Glutamatergic neuron (in vitro differentiated cells): ENCODE results near the gene ADORA1. TPM values are rescaled to one million over a fixed set of nuclear protein-coding genes. Genes with fewer than 3 reads are reported as not detected.

Experiments used
- DNase-seq: peaks from one replicate; pipeline ENCODE4 v3.0.0; 2022
- H3K27ac Mint-ChIP-seq: one replicate; pipeline ENCODE4 v1.8.0; 2020; ENCODE audit warnings: mild to moderate bottlenecking, mixed read lengths, inconsistent platforms; ENCODE audit not compliant: unreplicated experiment
- H3K27me3 Mint-ChIP-seq: one replicate; pipeline ENCODE4 v1.8.0; 2020; ENCODE audit warnings: mild to moderate bottlenecking, moderate library complexity, mixed read lengths, inconsistent platforms; ENCODE audit not compliant: unreplicated experiment
- H3K36me3 Mint-ChIP-seq: one replicate; pipeline ENCODE4 v1.8.0; 2020; ENCODE audit warnings: mild to moderate bottlenecking, mixed read lengths, inconsistent platforms; ENCODE audit not compliant: unreplicated experiment
- H3K4me1 Mint-ChIP-seq: one replicate; pipeline ENCODE4 v1.8.0; 2020; ENCODE audit warnings: mild to moderate bottlenecking, low read depth, mixed read lengths, inconsistent platforms; ENCODE audit not compliant: unreplicated experiment
- H3K4me3 Mint-ChIP-seq: one replicate; pipeline ENCODE4 v1.8.0; 2020; ENCODE audit warnings: mild to moderate bottlenecking, mixed read lengths, inconsistent platforms; ENCODE audit not compliant: unreplicated experiment
- H3K9me3 Mint-ChIP-seq: one replicate; pipeline ENCODE4 v1.8.0; 2020; ENCODE audit warnings: mild to moderate bottlenecking, moderate library complexity, mixed read lengths, inconsistent platforms; ENCODE audit not compliant: unreplicated experiment
- total RNA-seq: library from RNA; stranded (reverse); fragmentation: NEBNext Ultra II Directional; extraction: Animal tissue kit (Norgen Biotek cat#: 25700); gene quantifications from one replicate; pipeline ENCODE4 v1.2.1, GENCODE V29; 2021; ENCODE audit not compliant: unreplicated experiment
- TF ChIP-seq, protein P1 (sequence below): fragments of 200-600 bp; sonication (generic); IDR thresholded peaks from one replicate; pipeline ENCODE4 v1.5.0; 2021; ENCODE audit not compliant: partially characterized antibody, unreplicated experiment

The ADORA1 gene
- total RNA-seq, 1 donor from 2014 or later, result 1.2 TPM

DNA sequence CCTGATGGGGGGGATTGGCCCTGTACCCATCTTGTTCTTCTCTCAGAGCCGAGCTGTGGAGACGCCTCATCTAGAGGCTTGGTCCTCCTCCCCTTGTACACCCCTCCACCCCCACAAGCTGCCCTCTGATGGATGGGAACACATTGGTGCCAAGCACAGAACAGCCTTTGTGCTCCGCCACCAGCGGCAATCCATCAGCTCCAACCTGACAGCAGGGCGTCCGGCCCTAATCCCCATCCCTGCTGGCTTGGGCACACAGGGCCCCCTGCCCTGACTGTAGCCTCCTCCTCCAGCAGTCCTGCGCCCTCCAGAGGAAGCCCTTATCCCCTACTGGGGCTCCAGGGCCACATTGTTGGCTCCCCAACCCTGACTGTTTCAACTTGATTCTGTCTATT lies 37.9 kb upstream of the ADORA1 start:
- H3K4me3 Mint-ChIP-seq, result no peak overlapping the region
- DNase-seq, result no peak
- H3K27me3 Mint-ChIP-seq, result peaks cover 9% of the 10 kb centered on the region
- H3K9me3 Mint-ChIP-seq, result peaks cover 16% of the 10 kb centered on the region
- no peak overlapping the region for H3K27ac Mint-ChIP-seq
- TF ChIP-seq, protein P1, sequence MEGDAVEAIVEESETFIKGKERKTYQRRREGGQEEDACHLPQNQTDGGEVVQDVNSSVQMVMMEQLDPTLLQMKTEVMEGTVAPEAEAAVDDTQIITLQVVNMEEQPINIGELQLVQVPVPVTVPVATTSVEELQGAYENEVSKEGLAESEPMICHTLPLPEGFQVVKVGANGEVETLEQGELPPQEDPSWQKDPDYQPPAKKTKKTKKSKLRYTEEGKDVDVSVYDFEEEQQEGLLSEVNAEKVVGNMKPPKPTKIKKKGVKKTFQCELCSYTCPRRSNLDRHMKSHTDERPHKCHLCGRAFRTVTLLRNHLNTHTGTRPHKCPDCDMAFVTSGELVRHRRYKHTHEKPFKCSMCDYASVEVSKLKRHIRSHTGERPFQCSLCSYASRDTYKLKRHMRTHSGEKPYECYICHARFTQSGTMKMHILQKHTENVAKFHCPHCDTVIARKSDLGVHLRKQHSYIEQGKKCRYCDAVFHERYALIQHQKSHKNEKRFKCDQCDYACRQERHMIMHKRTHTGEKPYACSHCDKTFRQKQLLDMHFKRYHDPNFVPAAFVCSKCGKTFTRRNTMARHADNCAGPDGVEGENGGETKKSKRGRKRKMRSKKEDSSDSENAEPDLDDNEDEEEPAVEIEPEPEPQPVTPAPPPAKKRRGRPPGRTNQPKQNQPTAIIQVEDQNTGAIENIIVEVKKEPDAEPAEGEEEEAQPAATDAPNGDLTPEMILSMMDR, result no peak
- H3K4me1 Mint-ChIP-seq, result peaks cover 7% of the 10 kb centered on the region
- peaks cover 14% of the 10 kb centered on the region for H3K36me3 Mint-ChIP-seq

DNA sequence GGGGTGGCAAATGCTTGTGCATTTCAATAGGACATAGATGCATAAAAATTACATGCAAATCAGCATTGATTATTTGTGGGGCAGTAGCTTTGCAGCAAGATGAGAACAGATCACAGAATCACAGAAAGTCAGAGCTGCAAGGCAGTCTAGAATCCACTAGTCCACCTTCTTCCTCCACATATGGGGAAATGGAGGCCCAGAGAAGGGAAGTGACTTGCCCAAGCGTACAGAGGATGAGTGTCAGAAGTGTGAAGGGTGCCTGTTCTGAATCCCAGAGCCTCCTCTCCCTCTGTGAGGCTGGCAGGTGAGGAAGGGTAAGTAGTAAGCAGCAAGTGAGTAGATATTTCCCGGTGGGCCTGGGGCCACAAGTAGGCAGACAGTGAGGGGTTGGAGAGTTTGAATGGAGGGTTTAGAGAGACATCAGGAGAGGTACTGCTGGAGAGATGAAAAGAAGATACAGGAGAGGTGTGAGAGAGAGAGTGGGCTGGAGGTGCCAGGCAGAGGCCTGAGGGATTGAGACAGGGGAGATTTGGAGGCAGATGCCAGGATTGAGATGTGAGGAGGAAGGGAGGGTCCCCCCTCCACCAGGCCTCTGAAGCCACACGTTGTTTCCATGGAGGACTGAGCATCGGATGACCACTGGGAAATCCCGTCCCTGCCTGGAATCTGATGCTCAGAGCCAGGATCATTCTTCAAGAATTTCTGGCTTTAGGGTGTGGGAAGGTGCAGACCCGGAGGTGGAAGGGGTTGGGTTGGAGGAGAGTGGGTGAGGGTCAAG lies 36.9 kb upstream of the ADORA1 start:
- H3K4me3 Mint-ChIP-seq, result peak overlapping the region; percentile 13
- DNase-seq, result no peak
- H3K27me3 Mint-ChIP-seq, result peaks cover 12% of the 10 kb centered on the region
- H3K9me3 Mint-ChIP-seq, result peaks cover 21% of the 10 kb centered on the region
- peaks cover 7% of the 10 kb centered on the region for H3K4me1 Mint-ChIP-seq
- TF ChIP-seq, protein P1, result no peak
- peaks cover 24% of the 10 kb centered on the region for H3K36me3 Mint-ChIP-seq
- H3K27ac Mint-ChIP-seq, result no peak overlapping the region

DNA sequence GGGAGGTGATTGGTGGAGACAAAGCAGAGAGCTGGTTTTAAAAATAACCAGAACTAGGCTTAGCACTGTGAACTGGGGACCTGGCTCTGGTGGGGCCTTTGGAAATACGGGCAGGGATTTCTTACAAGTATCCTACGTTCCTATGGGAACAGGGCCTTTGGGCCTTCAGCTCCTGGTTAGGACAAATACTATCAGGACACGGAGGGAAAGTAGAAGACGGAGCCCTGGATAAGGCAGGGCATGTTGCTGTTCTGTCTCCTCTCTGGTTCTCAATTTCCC lies 36.4 kb upstream of the ADORA1 start:
- H3K4me3 Mint-ChIP-seq, result no peak overlapping the region
- H3K27me3 Mint-ChIP-seq, result peaks cover 11% of the 10 kb centered on the region
- TF ChIP-seq, protein P1, result no peak
- H3K4me1 Mint-ChIP-seq, result peaks cover 7% of the 10 kb centered on the region
- H3K36me3 Mint-ChIP-seq, result peaks cover 29% of the 10 kb centered on the region
- DNase-seq, result no peak
- H3K27ac Mint-ChIP-seq, result no peak overlapping the region
- H3K9me3 Mint-ChIP-seq, result peaks cover 21% of the 10 kb centered on the region

DNA sequence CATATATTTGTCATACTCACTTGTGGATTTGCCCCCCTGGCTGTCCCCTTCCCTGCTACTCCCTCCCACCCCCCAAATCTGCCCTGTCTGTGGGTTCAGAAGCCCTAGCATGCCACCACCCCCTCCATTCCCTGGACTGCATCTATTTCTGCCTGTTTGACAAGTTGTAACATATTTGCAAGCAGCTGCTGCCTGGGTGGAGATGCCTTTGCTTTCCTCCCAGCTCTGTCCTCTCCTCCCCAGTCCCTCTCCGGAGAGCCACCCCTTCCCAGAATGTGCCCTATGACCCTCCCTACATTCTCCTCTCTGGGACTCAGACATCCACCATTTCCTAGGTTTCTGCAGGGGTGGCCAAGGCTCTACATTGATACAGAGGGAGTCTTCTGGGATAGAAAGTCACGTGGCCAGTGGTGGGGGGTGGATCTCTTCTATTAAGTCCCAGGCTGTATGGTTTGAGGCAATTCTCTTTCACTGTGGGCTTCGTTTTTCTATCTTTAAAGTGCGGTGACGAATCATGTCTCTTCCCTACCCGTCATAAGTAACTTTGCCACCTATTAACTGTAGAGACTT lies 35.7 kb upstream of the ADORA1 start:
- TF ChIP-seq, protein P1, result no peak
- H3K4me3 Mint-ChIP-seq, result no peak overlapping the region
- H3K36me3 Mint-ChIP-seq, result peaks cover 30% of the 10 kb centered on the region
- H3K9me3 Mint-ChIP-seq, result peaks cover 21% of the 10 kb centered on the region
- no peak overlapping the region for H3K27ac Mint-ChIP-seq
- peaks cover 3% of the 10 kb centered on the region for H3K4me1 Mint-ChIP-seq
- DNase-seq, result no peak
- peaks cover 11% of the 10 kb centered on the region for H3K27me3 Mint-ChIP-seq

DNA sequence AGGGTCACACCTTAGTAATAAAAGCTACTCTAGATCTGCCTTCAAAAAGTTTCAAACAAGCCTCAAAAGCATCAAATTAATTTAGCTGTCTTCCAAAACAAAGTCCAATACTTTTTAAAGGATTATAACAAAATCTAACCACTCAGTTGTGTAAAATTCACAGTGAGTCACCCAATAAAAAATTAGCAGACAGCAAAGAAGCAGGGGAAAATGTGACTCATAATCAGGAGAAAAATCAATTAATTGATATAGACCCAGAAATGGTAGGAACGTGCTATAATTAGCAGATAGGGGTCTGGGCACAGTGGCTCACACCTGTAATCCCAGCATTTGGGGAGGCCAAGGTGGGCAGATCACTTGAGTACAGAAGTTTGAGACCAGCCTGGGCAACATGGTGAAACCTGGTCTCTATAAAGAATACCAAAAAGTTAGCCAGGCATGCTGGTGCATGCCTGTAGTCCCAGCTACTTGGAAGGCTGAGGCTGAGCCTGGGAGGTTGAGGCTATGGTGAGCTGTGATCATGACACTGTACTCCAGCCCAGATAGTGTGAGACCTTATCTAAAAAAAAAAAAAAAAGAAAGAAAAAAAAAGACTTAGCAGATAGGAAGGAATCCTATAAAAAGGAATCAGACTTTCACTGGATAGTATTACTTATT lies 33.6 kb upstream of the ADORA1 start:
- TF ChIP-seq, protein P1, result no peak
- Mint-ChIP-seq H3K4me1 (peaks cover 3% of the 10 kb centered on the region), H3K36me3 (peaks cover 30% of the 10 kb centered on the region), H3K27ac (no peak overlapping the region), H3K27me3 (peaks cover 5% of the 10 kb centered on the region), H3K4me3 (no peak overlapping the region), H3K9me3 (peaks cover 13% of the 10 kb centered on the region)
- DNase-seq, result no peak
